Kidney (tissue), 14 donors: ENCODE data around the gene GLIS1. TPM values are rescaled to one million over a fixed set of nuclear protein-coding genes. Genes with fewer than 3 reads are reported as not detected.

ENCODE experiments used
- DNase-seq, 5 donors: peaks; one replicate each; pipeline ENCODE4 v3.0.0-alpha.2; 2013 to 2020
- FAIRE-seq: peaks from 2 replicates; lab custom pipeline; 2012; peaks lifted over from hg19 to GRCh38; lab: Jason Lieb, UNC
- H3K27ac ChIP-seq, 2 donors: one replicate each; pipeline ENCODE4 v1.7.0; 2013; ENCODE audit warnings: low read depth in 2 of 2, low read length in 2 of 2, inconsistent platforms in 1 of 2
- H3K27me3 ChIP-seq: one replicate; pipeline ENCODE4 v1.7.1; 2013; ENCODE audit warnings: low read length, inconsistent platforms; ENCODE audit not compliant: control insufficient read depth, insufficient read depth
- H3K36me3 ChIP-seq, 3 donors: one replicate each; pipeline versions ENCODE4 v1.7.0 to v1.7.1; 2013; ENCODE audit warnings: low read length in 3 of 3, control low read depth in 1 of 3, inconsistent platforms in 1 of 3; ENCODE audit not compliant: insufficient read depth in 3 of 3, control insufficient read depth in 2 of 3
- H3K4me1 ChIP-seq, 3 donors: one replicate each; pipeline versions ENCODE4 v1.7.0 to v1.7.1; 2013; ENCODE audit warnings: low read length in 3 of 3, inconsistent platforms in 1 of 3, low read depth in 1 of 3; ENCODE audit not compliant: control insufficient read depth in 2 of 3, insufficient read depth in 2 of 3
- H3K4me3 ChIP-seq, 3 donors: one replicate each; pipeline versions ENCODE4 v1.7.0 to v1.8.1; 2013; ENCODE audit warnings: low read length in 3 of 3, control low read depth in 1 of 3, inconsistent platforms in 1 of 3
- H3K9ac ChIP-seq, 3 donors: one replicate each; pipeline versions ENCODE4 v1.7.0 to v1.7.1; 2013; ENCODE audit warnings: low read length in 3 of 3, control low read depth in 1 of 3, inconsistent platforms in 1 of 3
- H3K9me3 ChIP-seq, 3 donors: one replicate each; pipeline versions ENCODE4 v1.7.0 to v1.7.1; 2013; ENCODE audit warnings: low read length in 3 of 3, control low read depth in 1 of 3, inconsistent platforms in 1 of 3; ENCODE audit not compliant: control insufficient read depth in 2 of 3, insufficient read depth in 1 of 3
- intact Hi-C: fragments of 100-400 bp; cut with DNase I; formaldehyde crosslinking; loops from one replicate; pipeline ENCODE4 v1.11.1; 2022
- polyA plus RNA-seq: library from polyadenylated mRNA; stranded (reverse); fragments of 350-450 nt; fragmentation: Illumina TruSeq; extraction: RNeasy Lipid Tissue Mini Kit (QIAGEN cat#74804); gene quantifications from one replicate; pipeline ENCODE4 v1.2.3, GENCODE V29; 2014; ENCODE audit warnings: low read depth, low replicate concordance; ENCODE audit not compliant: insufficient read depth
- total RNA-seq: library from RNA; stranded (reverse); fragmentation: NEBNext Ultra II Directional; extraction: Animal tissue kit (Norgen Biotek cat#: 25700); gene quantifications from one replicate; pipeline ENCODE4 v1.2.1, GENCODE V29; 2021
- TF ChIP-seq, protein P1 (sequence below): IDR thresholded peaks from 3 replicates; pipeline ENCODE4 v1.5.1; 2012; ENCODE audit warnings: mild to moderate bottlenecking, moderate library complexity, borderline replicate concordance; ENCODE audit not compliant: insufficient read depth; ENCODE audit errors: extremely low read depth
- donor health status: control.
- donor health status: control.
- donor health status: control.
- donor health status: control.
- donor health status: control.
- donor health status: DM: yes; HTN: yes; CAD: no.
- donor health status: Normal renal cell carcinoma (clear cell type).

The GLIS1 gene
- total and polyA plus RNA-seq, 2 donors from 2014 or later: 3.3 to 3.7 TPM

DNA sequence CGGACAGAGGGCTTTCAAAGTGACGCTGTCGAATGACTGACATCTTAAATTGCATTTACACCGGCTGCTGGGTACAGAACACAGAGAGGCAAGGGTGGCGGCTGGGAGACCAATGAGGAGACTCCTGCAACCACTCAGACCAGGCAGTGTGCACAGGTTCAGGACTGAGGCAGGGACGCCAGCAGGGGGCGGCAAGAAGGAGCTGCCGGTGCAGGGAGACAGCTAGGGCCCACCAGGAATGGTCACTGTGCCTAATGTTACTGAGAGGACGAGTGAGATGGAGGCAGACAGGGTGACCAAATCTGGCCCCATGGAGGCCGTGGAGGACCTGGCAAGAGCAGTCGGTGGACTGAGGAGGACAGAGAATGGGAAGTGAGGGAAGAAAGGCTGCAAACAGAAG lies 23.5 kb downstream of the GLIS1 start:
- intact Hi-C loops: no loop called here
- no peak overlapping the region for H3K9ac ChIP-seq
- no peaks in the 10 kb centered on the region for H3K4me1 ChIP-seq
- TF ChIP-seq, protein P1, sequence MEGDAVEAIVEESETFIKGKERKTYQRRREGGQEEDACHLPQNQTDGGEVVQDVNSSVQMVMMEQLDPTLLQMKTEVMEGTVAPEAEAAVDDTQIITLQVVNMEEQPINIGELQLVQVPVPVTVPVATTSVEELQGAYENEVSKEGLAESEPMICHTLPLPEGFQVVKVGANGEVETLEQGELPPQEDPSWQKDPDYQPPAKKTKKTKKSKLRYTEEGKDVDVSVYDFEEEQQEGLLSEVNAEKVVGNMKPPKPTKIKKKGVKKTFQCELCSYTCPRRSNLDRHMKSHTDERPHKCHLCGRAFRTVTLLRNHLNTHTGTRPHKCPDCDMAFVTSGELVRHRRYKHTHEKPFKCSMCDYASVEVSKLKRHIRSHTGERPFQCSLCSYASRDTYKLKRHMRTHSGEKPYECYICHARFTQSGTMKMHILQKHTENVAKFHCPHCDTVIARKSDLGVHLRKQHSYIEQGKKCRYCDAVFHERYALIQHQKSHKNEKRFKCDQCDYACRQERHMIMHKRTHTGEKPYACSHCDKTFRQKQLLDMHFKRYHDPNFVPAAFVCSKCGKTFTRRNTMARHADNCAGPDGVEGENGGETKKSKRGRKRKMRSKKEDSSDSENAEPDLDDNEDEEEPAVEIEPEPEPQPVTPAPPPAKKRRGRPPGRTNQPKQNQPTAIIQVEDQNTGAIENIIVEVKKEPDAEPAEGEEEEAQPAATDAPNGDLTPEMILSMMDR: no peak
- no peak overlapping the region for H3K4me3 ChIP-seq
- DNase-seq (peak in 2 of 5 donors; percentile 46 to 61), FAIRE-seq (no peak)
- H3K27ac ChIP-seq: no peak overlapping the region
- H3K36me3 ChIP-seq: no peaks in the 10 kb centered on the region
- no peaks in the 10 kb centered on the region for H3K27me3 ChIP-seq
- no peaks in the 10 kb centered on the region for H3K9me3 ChIP-seq

GRCh38 chr1:53712276-53712675 lies 26.7 kb downstream of the GLIS1 start:
- no peak for FAIRE-seq
- no peaks in the 10 kb centered on the region for H3K9me3 ChIP-seq

GRCh38 chr1:53710584-53710983 lies 28.4 kb downstream of the GLIS1 start:
- Histone ChIP-seq H3K4me3 (no peak overlapping the region), H3K4me1 (no peaks in the 10 kb centered on the region), H3K27me3 (no peaks in the 10 kb centered on the region), H3K9me3 (no peaks in the 10 kb centered on the region), H3K36me3 (no peaks in the 10 kb centered on the region), H3K27ac (no peak overlapping the region), H3K9ac (no peak overlapping the region)
- intact Hi-C loops: no loop called here
- TF ChIP-seq, protein P1: no peak
- DNase-seq (peak in 1 of 5 donors; percentile 37), FAIRE-seq (no peak)

More at GRCh38 chr1:53712276-53712675, 26.7 kb downstream of the GLIS1 start:
- no peak overlapping the region for H3K9ac ChIP-seq
- H3K4me1 ChIP-seq: no peaks in the 10 kb centered on the region
- no peaks in the 10 kb centered on the region for H3K36me3 ChIP-seq
- no peak overlapping the region for H3K27ac ChIP-seq
- DNase-seq: no peak
- H3K27me3 ChIP-seq: no peaks in the 10 kb centered on the region
- intact Hi-C loops: no loop called here
- H3K4me3 ChIP-seq: no peak overlapping the region
- TF ChIP-seq, protein P1: no peak

- H3K27me3 ChIP-seq: no peaks in the 10 kb centered on the region
- intact Hi-C loops: no loop called here
- no peaks in the 10 kb centered on the region for H3K9me3 ChIP-seq
- DNase-seq (no peak), FAIRE-seq (no peak)
- H3K4me1 ChIP-seq: no peaks in the 10 kb centered on the region
- no peaks in the 10 kb centered on the region for H3K36me3 ChIP-seq
- H3K9ac ChIP-seq: no peak overlapping the region
- H3K27ac ChIP-seq: no peak overlapping the region
- H3K4me3 ChIP-seq: no peak overlapping the region
- TF ChIP-seq, protein P1: no peak
Measured at GRCh38 chr1:53708687-53709086, 30.3 kb downstream of the GLIS1 start.
